MG63 (cell line): ENCODE measurements around the gene TBC1D25. TPM values are rescaled to one million over a fixed set of nuclear protein-coding genes. Genes with fewer than 3 reads are reported as not detected.

ENCODE experiments used
- DNase-seq: peaks from one replicate; pipeline ENCODE4 v3.0.0-alpha.2; 2020
- H3K27me3 ChIP-seq: fragments of 250-450 bp; sonication (Bioruptor Pico); 2 replicates; pipeline ENCODE4 v1.5.1; 2020; ENCODE audit warnings: mild to moderate bottlenecking, moderate library complexity
- H3K36me3 ChIP-seq: fragments of 250-450 bp; sonication (Bioruptor Pico); 2 replicates; pipeline ENCODE4 v1.5.1; 2020; ENCODE audit warnings: mild to moderate bottlenecking, moderate library complexity
- H3K4me3 ChIP-seq: fragments of 250-450 bp; sonication (Bioruptor Pico); 2 replicates; pipeline ENCODE4 v1.5.1; 2020; ENCODE audit warnings: mild to moderate bottlenecking, moderate library complexity
- H3K9me3 ChIP-seq: fragments of 250-450 bp; sonication (Bioruptor Pico); 2 replicates; pipeline ENCODE4 v1.5.1; 2020; ENCODE audit warnings: mild to moderate bottlenecking, moderate library complexity
- total RNA-seq: library from RNA; depleted of rRNA; stranded (reverse); fragments of >200 nt; shearing (Covaris generic); gene quantifications from 2 replicates; pipeline ENCODE4 v1.2.3, GENCODE V29; 2014; ENCODE audit warnings: low replicate concordance

Gene TBC1D25
- total RNA-seq, 1 experiment from 2014 or later = 9.3 TPM

- Histone ChIP-seq H3K9me3 (no peaks in the 10 kb centered on the region), H3K27me3 (no peaks in the 10 kb centered on the region), H3K4me3 (peak overlapping the region; percentile 91), H3K36me3 (peaks cover 47% of the 10 kb centered on the region)
- no peak for DNase-seq
These were observed 36.6 kb downstream of the TBC1D25 start for GRCh38 chrX:48576108-48576507.

- H3K36me3 ChIP-seq = peaks cover 47% of the 10 kb centered on the region
- no peaks in the 10 kb centered on the region for H3K27me3 ChIP-seq
- H3K4me3 ChIP-seq = no peak overlapping the region
- no peak for DNase-seq
- H3K9me3 ChIP-seq = no peaks in the 10 kb centered on the region
These were observed 39.2 kb downstream of the TBC1D25 start for GRCh38 chrX:48578661-48579128.

GRCh38 chrX:48579259-48579658 lies 39.7 kb downstream of the TBC1D25 start:
- DNase-seq = no peak
- no peak overlapping the region for H3K4me3 ChIP-seq
- no peaks in the 10 kb centered on the region for H3K27me3 ChIP-seq
- peaks cover 47% of the 10 kb centered on the region for H3K36me3 ChIP-seq
- no peaks in the 10 kb centered on the region for H3K9me3 ChIP-seq

GRCh38 chrX:48580662-48581061 lies 41.1 kb downstream of the TBC1D25 start:
- Histone ChIP-seq H3K4me3 (no peak overlapping the region), H3K36me3 (peaks cover 36% of the 10 kb centered on the region), H3K27me3 (no peaks in the 10 kb centered on the region), H3K9me3 (no peaks in the 10 kb centered on the region)
- no peak for DNase-seq

- DNase-seq = no peak
- no peaks in the 10 kb centered on the region for H3K27me3 ChIP-seq
- H3K4me3 ChIP-seq = no peak overlapping the region
- no peaks in the 10 kb centered on the region for H3K9me3 ChIP-seq
- H3K36me3 ChIP-seq = no peaks in the 10 kb centered on the region
These were observed 45.2 kb downstream of the TBC1D25 start for GRCh38 chrX:48584698-48585097.

- DNase-seq = no peak
- H3K27me3 ChIP-seq = no peaks in the 10 kb centered on the region
- no peak overlapping the region for H3K4me3 ChIP-seq
- no peaks in the 10 kb centered on the region for H3K9me3 ChIP-seq
- H3K36me3 ChIP-seq = no peaks in the 10 kb centered on the region
These were observed 50.1 kb downstream of the TBC1D25 start for GRCh38 chrX:48589482-48590162.

GRCh38 chrX:48590203-48591103 lies 50.9 kb downstream of the TBC1D25 start:
- no peak for DNase-seq
- H3K36me3 ChIP-seq = no peaks in the 10 kb centered on the region
- no peaks in the 10 kb centered on the region for H3K9me3 ChIP-seq
- H3K4me3 ChIP-seq = no peak overlapping the region
- H3K27me3 ChIP-seq = no peaks in the 10 kb centered on the region

- Histone ChIP-seq H3K27me3 (no peaks in the 10 kb centered on the region), H3K4me3 (no peak overlapping the region), H3K9me3 (no peaks in the 10 kb centered on the region), H3K36me3 (no peaks in the 10 kb centered on the region)
- DNase-seq = peak; percentile 42
These were observed 51.8 kb downstream of the TBC1D25 start for GRCh38 chrX:48591255-48591791.

- Histone ChIP-seq H3K9me3 (no peaks in the 10 kb centered on the region), H3K4me3 (no peak overlapping the region), H3K27me3 (no peaks in the 10 kb centered on the region), H3K36me3 (no peaks in the 10 kb centered on the region)
- DNase-seq = no peak
These were observed 53.5 kb downstream of the TBC1D25 start for GRCh38 chrX:48592971-48593370.

GRCh38 chrX:48595929-48596328 lies 56.4 kb downstream of the TBC1D25 start:
- Histone ChIP-seq H3K27me3 (no peaks in the 10 kb centered on the region), H3K9me3 (no peaks in the 10 kb centered on the region), H3K36me3 (no peaks in the 10 kb centered on the region; the same call in none of the 2 replicates), H3K4me3 (no peak overlapping the region)
- no peak for DNase-seq

- Histone ChIP-seq H3K9me3 (no peaks in the 10 kb centered on the region), H3K4me3 (peak within 1 kb of the TSS; percentile 75), H3K27me3 (no peaks in the 10 kb centered on the region), H3K36me3 (peaks cover 3% of the 10 kb centered on the region)
- DNase-seq = peak; percentile 90
These were observed 58.1 kb downstream of the TBC1D25 start, which contains the start of gene WDR13 for GRCh38 chrX:48597353-48598264. Gene WDR13, plus strand, starts transcription at chrX:48597492. Its CDS starts 505 bp downstream, at chrX:48597997.

GRCh38 chrX:48598614-48599013 lies 59.1 kb downstream of the TBC1D25 start:
- Histone ChIP-seq H3K36me3 (peaks cover 3% of the 10 kb centered on the region), H3K4me3 (peak overlapping the region; percentile 75), H3K27me3 (no peaks in the 10 kb centered on the region), H3K9me3 (no peaks in the 10 kb centered on the region)
- no peak for DNase-seq

GRCh38 chrX:48599341-48599740 lies 59.8 kb downstream of the TBC1D25 start:
- Histone ChIP-seq H3K27me3 (no peaks in the 10 kb centered on the region), H3K9me3 (no peaks in the 10 kb centered on the region), H3K4me3 (no peak overlapping the region), H3K36me3 (peaks cover 3% of the 10 kb centered on the region)
- no peak for DNase-seq

GRCh38 chrX:48600226-48600625 lies 60.7 kb downstream of the TBC1D25 start:
- DNase-seq = no peak
- H3K27me3 ChIP-seq = no peaks in the 10 kb centered on the region
- H3K4me3 ChIP-seq = no peak overlapping the region
- H3K9me3 ChIP-seq = no peaks in the 10 kb centered on the region
- peaks cover 3% of the 10 kb centered on the region for H3K36me3 ChIP-seq

GRCh38 chrX:48601741-48602394 lies 62.4 kb downstream of the TBC1D25 start:
- peaks cover 3% of the 10 kb centered on the region for H3K36me3 ChIP-seq
- H3K9me3 ChIP-seq = no peaks in the 10 kb centered on the region
- DNase-seq = no peak
- no peak overlapping the region for H3K4me3 ChIP-seq
- H3K27me3 ChIP-seq = no peaks in the 10 kb centered on the region

GRCh38 chrX:48604701-48605100 lies 65.2 kb downstream of the TBC1D25 start:
- no peaks in the 10 kb centered on the region for H3K27me3 ChIP-seq
- H3K4me3 ChIP-seq = no peak overlapping the region
- peaks cover 3% of the 10 kb centered on the region; the same call in 1 of the 2 replicates for H3K36me3 ChIP-seq
- no peaks in the 10 kb centered on the region for H3K9me3 ChIP-seq
- no peak for DNase-seq
